GM19239 (cell line): Measurements from ENCODE around the gene SGCA.

Experiments used
- DNase-seq: peaks from one replicate; pipeline ENCODE4 v3.0.0; 2011; ENCODE audit warnings: low spot score; ENCODE audit not compliant: insufficient read length
- FAIRE-seq: peaks from 2 replicates; lab custom pipeline; 2011; peaks lifted over from hg19 to GRCh38; lab: Jason Lieb, UNC

Gene SGCA

GRCh38 chr17:50180111-50180510 is 14.3 kb downstream of the SGCA start:
- DNase-seq: no peak
- no peak for FAIRE-seq

GRCh38 chr17:50180620-50181019 is 14.8 kb downstream of the SGCA start:
- DNase-seq: no peak
- no peak for FAIRE-seq

- FAIRE-seq: no peak
- no peak for DNase-seq
These were observed 15.3 kb downstream of the SGCA start for GRCh38 chr17:50181144-50181543.

GRCh38 chr17:50181591-50182560 is 16.1 kb downstream of the SGCA start:
- DNase-seq: no peak
- FAIRE-seq: no peak

- DNase-seq: no peak
- FAIRE-seq: no peak
These were observed 17.1 kb downstream of the SGCA start for GRCh38 chr17:50182783-50183420.

- FAIRE-seq (peak; percentile 72), DNase-seq (peak; percentile 52)
These were observed 17.7 kb downstream of the SGCA start for GRCh38 chr17:50183421-50183994.

- FAIRE-seq (peak; percentile 49), DNase-seq (no peak)
These were observed 18.3 kb downstream of the SGCA start for GRCh38 chr17:50184064-50184463.

- peak; percentile 8 for FAIRE-seq
These were observed 19.0 kb downstream of the SGCA start for GRCh38 chr17:50184611-50185398.

GRCh38 chr17:50185631-50186471 is 20.0 kb downstream of the SGCA start:
- no peak for DNase-seq
- FAIRE-seq: no peak

More at GRCh38 chr17:50184611-50185398, 19.0 kb downstream of the SGCA start:
- no peak for DNase-seq

GRCh38 chr17:50186661-50187393 is 21.0 kb downstream of the SGCA start:
- no peak for DNase-seq
- no peak for FAIRE-seq

GRCh38 chr17:50187394-50187725 is 21.6 kb downstream of the SGCA start:
- DNase-seq: no peak
- no peak for FAIRE-seq

GRCh38 chr17:50187751-50188530 is 22.1 kb downstream of the SGCA start:
- FAIRE-seq: no peak

GRCh38 chr17:50188531-50188920 is 22.7 kb downstream of the SGCA start:
- FAIRE-seq: no peak

More at GRCh38 chr17:50187751-50188530, 22.1 kb downstream of the SGCA start:
- no peak for DNase-seq

GRCh38 chr17:50188921-50189549 is 23.2 kb downstream of the SGCA start:
- FAIRE-seq: no peak
- no peak for DNase-seq

More at GRCh38 chr17:50188531-50188920, 22.7 kb downstream of the SGCA start:
- no peak for DNase-seq

- FAIRE-seq (no peak), DNase-seq (no peak)
These were observed 23.9 kb downstream of the SGCA start for GRCh38 chr17:50189550-50190292.

GRCh38 chr17:50190293-50190602 is 24.4 kb downstream of the SGCA start:
- DNase-seq (no peak), FAIRE-seq (no peak)
